BLaER1 treated with 17β-estradiol and CSF1 and Interleukin-3, amounts not matched to agents 10 nM and 100 nM (cell line): Measurements from ENCODE around the gene DCC.

Experiments
- H3K27ac ChIP-seq, 11 experiments: shearing (Covaris generic); formaldehyde crosslinking; 2 replicates each; pipeline ENCODE4 v1.8.1; 2022
- H3K27me3 ChIP-seq, 11 experiments: shearing (Covaris generic); formaldehyde crosslinking; 2 replicates each; pipeline ENCODE4 v1.8.1; 2022
- H3K36me3 ChIP-seq, 11 experiments: shearing (Covaris generic); formaldehyde crosslinking; 2 replicates each; pipeline ENCODE4 v1.8.1; 2022
- H3K4me1 ChIP-seq, 10 experiments: shearing (Covaris generic); formaldehyde crosslinking; 2 replicates each; pipeline ENCODE4 v1.8.1; 2022
- H3K4me2 ChIP-seq, 11 experiments: shearing (Covaris generic); formaldehyde crosslinking; 2 replicates each; pipeline ENCODE4 v1.8.1; 2022
- H3K4me3 ChIP-seq, 10 experiments: shearing (Covaris generic); formaldehyde crosslinking; 2 replicates each; pipeline ENCODE4 v1.8.1; 2022
- H3K9ac ChIP-seq, 11 experiments: shearing (Covaris generic); formaldehyde crosslinking; 2 replicates each; pipeline ENCODE4 v1.8.1; 2022
- H3K9me3 ChIP-seq, 11 experiments: shearing (Covaris generic); formaldehyde crosslinking; replicated peaks in 1 of 11; 2 replicates each; pipeline ENCODE4 v1.8.1; 2022
- H4K20me1 ChIP-seq, 11 experiments: shearing (Covaris generic); formaldehyde crosslinking; 2 replicates each; pipeline ENCODE4 v1.8.1; 2022
- Cebpa-rat ChIP-seq, 11 experiments: shearing (Covaris generic); IDR thresholded peaks; 2 replicates each; pipeline ENCODE4 v1.8.1; 2022

The DCC gene

DNA sequence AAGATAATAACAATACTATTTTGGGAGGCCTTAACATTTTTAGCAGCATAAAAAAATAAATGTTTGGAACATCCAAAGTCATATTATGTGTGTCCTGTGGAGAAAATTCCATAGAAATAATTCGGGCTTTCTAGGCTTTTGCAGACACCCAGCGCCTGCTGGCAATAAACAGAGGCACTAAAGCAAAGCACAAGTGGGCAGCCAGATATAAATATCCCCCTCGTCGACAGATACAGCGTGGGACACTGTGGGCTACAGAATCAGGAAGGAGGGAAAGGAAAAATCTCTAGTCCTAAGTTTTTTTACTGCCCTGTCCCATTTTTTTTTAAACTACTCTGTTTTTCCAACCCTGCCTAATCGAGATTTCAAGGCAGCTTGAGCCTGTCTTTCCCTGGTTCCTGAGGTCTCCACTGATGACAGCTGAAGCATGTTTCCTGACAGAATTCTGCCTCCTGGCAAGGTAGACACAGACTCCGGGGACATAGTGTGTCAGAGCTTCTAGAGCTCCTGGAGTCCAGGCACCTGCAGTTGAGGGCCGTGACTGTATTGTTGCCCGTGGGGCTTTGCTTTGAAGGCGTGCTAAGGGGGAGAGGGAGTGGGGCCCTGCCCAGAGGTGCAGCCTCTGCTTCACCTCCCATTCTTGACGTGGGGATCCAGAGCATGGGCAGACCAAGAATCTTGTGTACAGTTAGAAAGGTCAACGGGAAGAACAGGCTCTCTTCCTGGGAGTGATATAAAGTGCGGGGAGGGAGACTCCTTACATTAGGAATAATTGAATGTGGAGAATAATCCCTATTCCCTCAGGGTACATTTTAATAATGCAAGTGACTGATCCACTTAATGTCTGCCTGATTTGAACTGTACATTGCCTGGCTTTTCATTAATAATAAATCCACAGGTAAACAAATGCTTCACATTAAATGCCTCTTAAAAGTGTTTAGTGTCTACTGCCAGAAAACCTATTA lies 232.3 kb downstream of the DCC start:
- H3K4me1 ChIP-seq = no peaks in the 10 kb centered on the region
- H3K36me3 ChIP-seq = no peaks in the 10 kb centered on the region
- no peaks in the 10 kb centered on the region for H3K9me3 ChIP-seq
- no peak overlapping the region for H3K27ac ChIP-seq
- H3K4me2 ChIP-seq = no peak overlapping the region
- no peak for TF ChIP-seq Cebpa-rat (IDR thresholded peaks at IDR 0.05)
- no peak overlapping the region for H3K9ac ChIP-seq
- no peak overlapping the region for H3K4me3 ChIP-seq
- no peaks in the 10 kb centered on the region for H4K20me1 ChIP-seq
- H3K27me3 ChIP-seq = no peaks in the 10 kb centered on the region

DNA sequence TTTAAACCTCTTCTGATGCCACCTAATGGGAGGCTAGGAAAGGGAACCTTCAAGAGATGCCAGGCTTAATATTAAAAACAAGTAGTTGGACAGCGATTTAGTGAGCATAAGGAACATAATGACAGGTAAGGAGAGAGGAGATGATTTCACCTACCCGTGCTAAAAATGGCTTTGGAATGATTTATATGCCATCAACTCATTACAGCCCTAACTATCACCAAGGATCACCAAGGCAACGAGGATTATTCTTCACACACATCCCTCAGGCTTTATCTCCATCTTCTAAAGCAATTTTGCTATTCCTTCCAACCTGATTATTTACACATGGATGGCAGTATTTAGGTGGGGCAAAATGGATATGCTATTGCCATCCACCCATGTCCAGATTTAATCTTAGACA lies 237.8 kb downstream of the DCC start:
- Histone ChIP-seq H3K4me2 (no peak overlapping the region), H3K27me3 (no peaks in the 10 kb centered on the region), H4K20me1 (no peaks in the 10 kb centered on the region), H3K36me3 (no peaks in the 10 kb centered on the region), H3K4me3 (no peak overlapping the region), H3K9ac (no peak overlapping the region), H3K9me3 (no peaks in the 10 kb centered on the region), H3K4me1 (no peaks in the 10 kb centered on the region), H3K27ac (no peak overlapping the region)
- no peak for TF ChIP-seq Cebpa-rat (IDR thresholded peaks at IDR 0.05)

DNA sequence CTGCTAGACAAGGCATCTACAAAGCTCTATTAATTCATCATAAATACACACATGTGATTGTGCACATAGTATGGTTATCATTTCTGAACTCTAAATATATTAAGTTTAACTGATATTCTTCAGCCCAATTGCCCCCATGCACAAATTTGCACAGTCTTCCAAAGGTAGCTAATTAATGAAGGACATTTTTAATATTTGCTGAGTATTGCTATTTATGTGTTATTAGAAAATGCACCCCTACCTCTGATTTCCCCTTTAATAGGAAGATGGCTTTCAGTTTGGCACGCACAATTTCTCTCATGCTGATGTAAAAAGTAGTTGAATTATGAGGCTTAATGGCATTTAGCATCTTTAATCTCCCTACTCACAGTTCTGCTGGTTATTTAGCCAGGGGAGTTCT lies 242.1 kb downstream of the DCC start:
- Histone ChIP-seq H3K27me3 (no peaks in the 10 kb centered on the region), H3K9me3 (no peaks in the 10 kb centered on the region), H3K4me1 (no peaks in the 10 kb centered on the region), H3K36me3 (no peaks in the 10 kb centered on the region), H3K4me3 (no peak overlapping the region), H4K20me1 (no peaks in the 10 kb centered on the region), H3K9ac (no peak overlapping the region), H3K4me2 (no peak overlapping the region), H3K27ac (no peak overlapping the region)
- TF ChIP-seq Cebpa-rat (IDR thresholded peaks at IDR 0.05) = no peak

DNA sequence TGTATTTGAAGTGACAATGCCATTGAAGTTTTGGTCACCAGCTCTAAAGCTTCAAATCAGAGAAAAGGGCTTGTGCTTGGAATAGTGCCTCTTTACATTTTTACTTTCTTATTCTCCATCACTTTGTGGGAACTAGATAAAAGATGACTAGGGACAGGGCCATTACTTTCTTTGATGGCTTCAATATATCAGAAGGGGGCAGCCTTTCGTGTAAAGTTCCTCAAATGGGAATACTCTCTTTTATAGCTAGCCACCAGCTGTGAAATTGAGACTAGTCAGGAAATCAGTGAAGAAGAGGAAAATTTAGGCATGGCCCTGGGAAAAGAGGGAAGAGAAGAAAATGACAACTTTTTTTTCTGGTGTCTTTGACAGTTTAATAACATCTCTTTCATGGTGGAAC lies 242.5 kb downstream of the DCC start:
- H3K4me3 ChIP-seq = no peak overlapping the region
- H4K20me1 ChIP-seq = no peaks in the 10 kb centered on the region
- H3K4me2 ChIP-seq = no peak overlapping the region
- no peak overlapping the region for H3K9ac ChIP-seq
- H3K9me3 ChIP-seq = no peaks in the 10 kb centered on the region
- H3K27ac ChIP-seq = no peak overlapping the region
- H3K27me3 ChIP-seq = no peaks in the 10 kb centered on the region
- H3K4me1 ChIP-seq = no peaks in the 10 kb centered on the region
- H3K36me3 ChIP-seq = no peaks in the 10 kb centered on the region
- no peak for TF ChIP-seq Cebpa-rat (IDR thresholded peaks at IDR 0.05)

DNA sequence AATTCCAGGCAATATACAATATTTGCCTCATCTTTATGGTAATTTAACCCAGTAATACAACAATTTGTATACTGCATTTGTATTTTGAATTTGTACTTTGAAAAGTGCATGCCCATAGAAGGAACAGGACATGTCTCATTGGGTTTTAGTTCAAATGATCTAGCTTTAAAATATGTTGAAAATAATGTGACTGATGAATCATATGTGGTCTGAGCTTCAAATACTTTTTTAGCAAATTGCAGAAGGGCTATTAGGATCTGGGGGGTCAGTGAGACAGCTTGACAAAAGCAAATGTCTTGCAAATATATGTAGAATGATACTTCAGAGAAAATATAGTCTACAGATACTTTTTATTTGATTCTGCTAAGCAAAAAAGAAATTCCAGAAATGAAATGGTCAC lies 248.9 kb downstream of the DCC start:
- Histone ChIP-seq H3K4me2 (no peak overlapping the region), H3K36me3 (no peaks in the 10 kb centered on the region), H3K9me3 (no peaks in the 10 kb centered on the region), H3K27ac (no peak overlapping the region), H3K4me3 (no peak overlapping the region), H3K27me3 (no peaks in the 10 kb centered on the region), H3K4me1 (no peaks in the 10 kb centered on the region), H3K9ac (no peak overlapping the region), H4K20me1 (no peaks in the 10 kb centered on the region)
- TF ChIP-seq Cebpa-rat (IDR thresholded peaks at IDR 0.05) = no peak

DNA sequence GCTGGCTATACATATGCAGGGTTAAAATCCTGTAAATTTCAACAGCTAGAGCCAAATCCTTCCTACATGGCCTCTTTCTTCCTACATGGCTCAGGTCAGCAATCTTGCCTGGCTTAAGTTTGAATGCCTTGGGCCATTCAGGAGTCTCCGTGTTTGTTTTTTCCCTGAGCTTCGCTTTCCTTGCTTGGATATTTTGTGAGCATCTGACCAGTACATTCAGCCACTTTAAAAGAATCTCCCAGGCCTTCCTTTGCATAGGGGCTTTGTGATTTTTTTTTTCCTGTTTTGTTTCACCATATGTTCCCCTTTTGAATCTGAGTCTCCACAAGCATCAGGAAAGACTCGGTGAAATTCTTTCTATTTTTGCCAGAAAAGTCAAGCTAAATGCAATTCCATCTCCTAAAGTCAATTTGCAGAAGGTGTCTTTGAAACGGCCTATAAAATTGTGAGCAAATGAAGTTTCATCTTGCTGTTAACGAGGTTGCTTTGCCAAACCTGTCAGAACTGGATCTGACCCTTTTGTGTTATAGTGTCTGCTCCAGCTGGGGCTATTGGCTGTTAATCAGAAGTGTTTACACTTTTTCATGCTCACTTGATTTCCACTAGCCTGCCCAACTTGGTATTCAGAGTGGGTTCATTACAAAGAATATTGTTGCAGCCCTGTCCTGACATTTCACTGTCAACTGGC lies 256.9 kb downstream of the DCC start:
- Histone ChIP-seq H4K20me1 (no peaks in the 10 kb centered on the region), H3K9me3 (no peaks in the 10 kb centered on the region), H3K9ac (no peak overlapping the region), H3K4me2 (no peak overlapping the region), H3K4me3 (no peak overlapping the region), H3K27me3 (no peaks in the 10 kb centered on the region), H3K27ac (no peak overlapping the region), H3K4me1 (no peaks in the 10 kb centered on the region), H3K36me3 (no peaks in the 10 kb centered on the region)
- no peak for TF ChIP-seq Cebpa-rat (IDR thresholded peaks at IDR 0.05)

DNA sequence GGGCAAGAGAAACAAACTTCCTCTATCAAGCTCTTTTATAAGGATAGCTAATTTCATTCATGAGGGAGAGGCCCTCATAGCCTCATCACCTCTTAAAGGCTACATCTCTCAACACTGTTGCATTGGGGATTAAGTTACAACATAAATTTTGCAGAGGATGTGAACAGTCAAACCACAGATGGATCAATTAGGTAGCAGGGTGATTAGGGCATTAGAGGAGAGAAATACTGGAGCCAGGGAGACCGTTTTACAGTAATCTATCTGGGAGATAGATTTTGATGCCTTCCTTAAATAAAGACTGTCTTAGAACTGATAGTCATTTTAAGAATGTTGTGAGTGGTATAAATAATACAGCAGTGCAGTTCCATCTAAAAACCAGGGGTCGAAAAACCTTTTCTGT lies 258.9 kb downstream of the DCC start:
- H3K27me3 ChIP-seq = no peaks in the 10 kb centered on the region
- H3K4me3 ChIP-seq = no peak overlapping the region
- no peaks in the 10 kb centered on the region for H4K20me1 ChIP-seq
- no peak for TF ChIP-seq Cebpa-rat (IDR thresholded peaks at IDR 0.05)
- no peak overlapping the region for H3K4me2 ChIP-seq
- H3K9me3 ChIP-seq = no peaks in the 10 kb centered on the region
- no peaks in the 10 kb centered on the region for H3K36me3 ChIP-seq
- H3K4me1 ChIP-seq = no peaks in the 10 kb centered on the region
- H3K27ac ChIP-seq = no peak overlapping the region
- H3K9ac ChIP-seq = no peak overlapping the region

DNA sequence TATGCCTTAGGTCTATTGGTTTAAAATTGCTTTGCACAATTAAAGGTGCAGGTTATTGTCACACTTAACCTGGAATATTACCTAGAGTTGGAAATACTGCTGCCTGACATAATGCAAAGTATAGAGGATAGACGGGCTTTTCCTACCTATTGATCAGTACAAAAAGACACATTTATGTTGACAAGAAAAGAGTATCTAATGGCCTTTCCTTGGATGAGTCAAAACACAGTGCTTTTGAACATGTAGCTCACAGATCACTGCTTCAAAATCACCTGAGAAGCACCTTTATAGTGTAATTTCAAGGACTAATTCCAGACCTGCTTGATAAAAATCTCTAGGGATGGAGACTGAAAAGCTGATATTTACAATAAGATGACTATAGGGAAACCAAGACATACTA lies 262.8 kb downstream of the DCC start:
- H3K27me3 ChIP-seq = no peaks in the 10 kb centered on the region
- no peak overlapping the region for H3K9ac ChIP-seq
- no peak overlapping the region for H3K4me3 ChIP-seq
- no peaks in the 10 kb centered on the region for H3K36me3 ChIP-seq
- no peak overlapping the region for H3K4me2 ChIP-seq
- H3K9me3 ChIP-seq = no peaks in the 10 kb centered on the region
- no peaks in the 10 kb centered on the region for H3K4me1 ChIP-seq
- no peak for TF ChIP-seq Cebpa-rat (IDR thresholded peaks at IDR 0.05)
- H4K20me1 ChIP-seq = no peaks in the 10 kb centered on the region
- no peak overlapping the region for H3K27ac ChIP-seq

DNA sequence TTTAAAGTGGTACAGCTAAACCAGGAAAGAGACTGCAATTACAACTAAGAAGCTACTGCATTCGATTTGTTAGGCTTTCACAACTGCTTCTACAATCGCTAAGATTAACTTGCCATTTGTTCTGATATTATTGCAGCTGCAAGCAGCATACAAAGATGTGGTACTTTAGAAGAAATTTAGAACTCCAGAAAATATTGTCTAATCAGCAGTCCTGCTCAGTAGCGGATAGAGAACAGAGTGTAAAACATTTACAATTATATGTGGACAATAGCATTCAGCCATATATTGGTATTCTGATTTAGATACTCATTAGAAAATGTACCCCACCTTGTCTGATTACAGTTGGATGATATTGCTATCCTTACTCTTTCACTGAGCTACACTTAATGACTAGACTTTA lies 265.3 kb downstream of the DCC start:
- H3K9me3 ChIP-seq = no peaks in the 10 kb centered on the region
- H4K20me1 ChIP-seq = no peaks in the 10 kb centered on the region
- H3K36me3 ChIP-seq = no peaks in the 10 kb centered on the region
- no peak overlapping the region for H3K4me3 ChIP-seq
- no peak overlapping the region for H3K27ac ChIP-seq
- H3K4me2 ChIP-seq = no peak overlapping the region
- H3K4me1 ChIP-seq = no peaks in the 10 kb centered on the region
- no peaks in the 10 kb centered on the region for H3K27me3 ChIP-seq
- no peak for TF ChIP-seq Cebpa-rat (IDR thresholded peaks at IDR 0.05)
- no peak overlapping the region for H3K9ac ChIP-seq

DNA sequence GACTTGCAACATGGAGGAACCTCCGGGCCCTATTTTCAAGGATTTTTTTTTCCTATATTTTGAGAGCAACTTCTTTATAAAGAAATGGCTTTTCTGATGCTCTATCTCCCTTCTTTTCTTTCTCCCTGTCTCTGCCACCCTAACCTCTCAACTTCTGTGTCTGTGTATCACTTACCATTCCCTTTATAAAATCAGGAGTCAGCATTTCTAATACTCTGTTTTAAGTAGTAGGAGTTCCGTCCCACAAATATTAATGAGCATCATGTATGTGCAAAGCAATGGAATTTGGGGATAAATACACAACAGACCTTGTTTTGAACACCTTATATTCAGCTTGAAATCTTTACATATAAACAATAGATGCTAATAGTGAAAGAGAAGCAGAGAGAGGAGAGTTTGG lies 268.0 kb downstream of the DCC start:
- no peak overlapping the region for H3K27ac ChIP-seq
- no peaks in the 10 kb centered on the region for H3K36me3 ChIP-seq
- H3K9me3 ChIP-seq = no peaks in the 10 kb centered on the region
- no peaks in the 10 kb centered on the region for H3K4me1 ChIP-seq
- H3K4me2 ChIP-seq = no peak overlapping the region
- no peak for TF ChIP-seq Cebpa-rat (IDR thresholded peaks at IDR 0.05)
- no peak overlapping the region for H3K9ac ChIP-seq
- no peaks in the 10 kb centered on the region for H4K20me1 ChIP-seq
- no peak overlapping the region for H3K4me3 ChIP-seq
- H3K27me3 ChIP-seq = no peaks in the 10 kb centered on the region
